Activated CD4-positive, alpha-beta T cell treated with anti-CD3 and anti-CD28 coated beads, Interleukin-2, Interleukin-6, amounts not matched to agents 100 ng/mL and 50 ng/mL, durations not matched to agents 16 hours and 8 hours (primary cell): Measurements from ENCODE around the gene TMEM11.

Source experiments
- DNase-seq: peaks from one replicate; pipeline ENCODE4 v3.0.0-alpha.2; 2020

The TMEM11 gene

GRCh38 chr17:21177854-21178600, 35.9 kb downstream of the TMEM11 start:
- DNase-seq: no peak

- DNase-seq: no peak
Measured at GRCh38 chr17:21177401-21177800, 36.6 kb downstream of the TMEM11 start.

DNA sequence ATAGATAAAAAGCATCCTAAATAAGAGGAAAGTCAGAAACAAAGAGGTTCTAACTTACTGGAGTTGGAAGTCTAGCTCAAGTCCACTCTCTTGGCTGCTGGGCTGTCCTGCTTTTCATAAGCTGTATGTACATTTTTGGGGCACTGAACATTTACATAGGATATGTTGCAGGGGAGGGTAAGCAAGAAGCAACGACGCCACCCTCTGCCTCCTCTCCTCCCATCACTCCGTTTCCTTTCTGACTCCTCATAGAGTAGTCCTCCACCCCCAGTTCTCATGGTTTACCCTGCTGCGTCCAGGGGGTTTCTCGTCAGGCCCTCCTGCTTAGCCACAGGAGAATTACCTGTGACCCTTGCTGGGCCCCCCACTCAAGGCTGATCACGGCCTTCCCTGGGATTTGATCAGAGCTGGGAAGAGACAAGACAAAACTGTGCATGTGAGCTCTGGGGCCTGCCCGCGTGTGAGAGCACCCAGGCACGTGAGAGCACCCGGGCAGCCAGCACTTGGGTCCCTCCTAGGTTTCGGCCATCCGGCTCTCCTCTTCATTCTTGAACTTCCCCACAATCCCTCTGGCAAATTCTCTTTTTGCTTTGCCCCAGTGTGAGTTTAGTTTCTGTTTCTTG, 37.1 kb downstream of the TMEM11 start:
- DNase-seq: no peak

DNA sequence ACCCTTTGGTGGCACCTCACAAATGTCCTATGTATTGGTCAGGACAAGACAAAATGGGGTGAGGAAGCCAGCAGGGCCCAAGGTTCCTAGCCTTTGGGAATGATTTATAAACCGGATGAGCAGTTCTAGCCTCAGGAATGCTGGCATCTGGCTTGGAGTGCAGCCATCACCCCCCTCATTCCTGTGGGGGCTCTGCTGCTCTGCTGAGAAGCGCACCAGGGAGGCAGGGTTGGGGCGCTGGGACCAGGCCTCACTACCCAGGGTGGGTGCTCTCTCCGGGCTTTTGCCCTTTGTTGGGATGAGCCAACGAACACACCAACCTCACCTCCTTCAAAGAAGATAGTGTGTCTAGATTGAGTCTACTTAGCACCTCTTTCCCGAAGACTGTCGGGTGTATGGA, 39.2 kb downstream of the TMEM11 start:
- no peak for DNase-seq

DNA sequence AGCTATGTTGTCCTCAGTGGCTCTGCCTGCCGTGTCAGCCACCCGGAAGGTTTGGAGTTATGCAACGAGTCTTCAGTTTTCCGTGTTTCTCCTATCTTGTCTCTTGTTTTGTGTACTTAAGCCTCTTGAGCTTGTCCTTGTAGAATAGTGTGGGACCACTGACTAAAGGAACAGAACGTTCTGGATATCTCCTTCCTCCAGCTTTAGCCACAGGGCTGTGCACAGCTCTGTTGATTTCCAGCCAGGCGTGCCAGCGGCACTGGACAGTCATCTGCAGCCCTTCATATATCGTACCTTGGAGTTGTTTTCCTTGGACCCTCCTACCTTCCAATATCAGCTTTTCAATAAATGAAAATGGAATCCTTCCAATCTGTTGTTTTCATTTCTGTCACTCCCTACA, 39.8 kb downstream of the TMEM11 start:
- no peak for DNase-seq

DNA sequence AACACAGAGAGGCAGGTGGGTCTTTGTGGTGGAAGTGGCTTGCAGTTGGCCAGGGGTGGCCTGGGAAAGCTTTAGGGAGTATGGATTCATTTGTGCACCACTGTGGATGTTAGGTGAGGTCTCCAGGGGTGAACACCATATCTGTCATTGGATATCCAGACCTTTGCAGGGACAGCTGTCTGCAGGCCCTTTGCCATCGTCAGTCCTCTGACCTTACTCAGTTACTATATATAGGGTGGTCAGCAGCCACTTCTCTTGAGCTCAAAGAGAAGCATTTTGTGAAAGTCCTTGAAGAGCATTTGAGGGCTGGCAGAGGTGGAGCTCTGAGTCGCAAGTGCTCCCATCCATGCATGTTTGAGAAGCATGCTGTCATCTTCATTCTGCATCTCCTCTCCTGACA, 40.4 kb downstream of the TMEM11 start:
- DNase-seq: no peak

DNA sequence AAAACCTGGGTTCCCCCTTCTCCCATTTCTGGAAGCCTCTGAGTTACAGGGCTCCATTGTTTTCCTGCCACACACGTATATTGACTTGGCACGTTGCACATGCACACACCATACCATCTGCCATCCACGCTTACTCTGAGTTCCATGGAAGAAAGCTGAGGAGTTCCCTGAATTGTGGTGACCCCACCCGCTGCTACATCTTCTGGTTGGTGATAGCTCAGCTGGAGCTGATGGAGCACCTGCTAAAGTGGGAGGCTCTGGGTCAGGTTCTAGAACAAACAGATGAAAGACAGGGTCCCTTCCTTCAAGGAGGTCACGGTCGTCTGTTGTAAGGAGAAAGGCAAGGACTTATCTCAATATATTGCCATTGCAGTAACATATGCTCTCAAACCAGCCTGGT, 41.1 kb downstream of the TMEM11 start:
- no peak for DNase-seq

GRCh38 chr17:21171970-21172510, 41.9 kb downstream of the TMEM11 start:
- no peak for DNase-seq

- DNase-seq: peak; percentile 30
Measured at GRCh38 chr17:21171309-21171922, 42.5 kb downstream of the TMEM11 start.

DNA sequence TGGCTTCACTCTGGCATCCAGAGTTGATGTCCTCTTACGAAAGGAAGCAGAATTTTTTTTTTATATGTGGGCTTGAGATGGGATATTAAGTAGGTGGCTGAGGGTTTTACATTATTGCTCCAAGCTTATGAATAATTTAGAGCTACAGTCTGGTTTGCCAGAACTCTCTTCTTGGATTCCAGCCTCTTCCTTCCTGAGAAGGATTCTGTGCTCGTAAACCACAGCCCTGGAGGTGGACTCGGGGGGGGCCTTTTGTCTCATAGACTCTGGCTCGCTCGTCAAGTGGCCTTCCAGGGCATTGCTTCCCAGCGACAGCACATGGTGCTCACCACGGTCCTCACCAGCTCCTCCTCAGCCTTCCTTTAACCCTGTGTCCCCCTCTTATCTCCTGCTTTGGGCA, 43.2 kb downstream of the TMEM11 start:
- no peak for DNase-seq

DNA sequence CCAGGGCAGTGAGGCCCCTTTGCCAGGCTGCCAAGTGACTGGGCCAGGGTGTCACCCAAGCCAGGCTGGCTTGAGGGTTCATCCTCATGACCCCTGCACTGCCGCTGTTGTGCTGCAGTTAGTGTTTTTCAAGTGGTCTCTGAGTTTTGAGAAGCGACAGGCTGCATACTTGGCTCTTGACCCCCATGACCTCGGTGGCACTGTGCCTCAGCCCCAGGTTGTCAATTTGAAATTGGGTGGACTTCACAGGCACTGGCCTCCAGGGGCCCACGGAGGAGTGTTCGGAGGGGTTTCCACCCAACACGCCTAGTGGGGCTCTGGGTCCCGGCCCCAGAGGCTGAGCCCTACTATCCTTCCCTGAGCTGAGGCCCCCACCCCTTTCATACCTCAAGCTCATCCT, 44.5 kb downstream of the TMEM11 start:
- no peak for DNase-seq

GRCh38 chr17:21168555-21168865, 45.5 kb downstream of the TMEM11 start:
- no peak for DNase-seq

DNA sequence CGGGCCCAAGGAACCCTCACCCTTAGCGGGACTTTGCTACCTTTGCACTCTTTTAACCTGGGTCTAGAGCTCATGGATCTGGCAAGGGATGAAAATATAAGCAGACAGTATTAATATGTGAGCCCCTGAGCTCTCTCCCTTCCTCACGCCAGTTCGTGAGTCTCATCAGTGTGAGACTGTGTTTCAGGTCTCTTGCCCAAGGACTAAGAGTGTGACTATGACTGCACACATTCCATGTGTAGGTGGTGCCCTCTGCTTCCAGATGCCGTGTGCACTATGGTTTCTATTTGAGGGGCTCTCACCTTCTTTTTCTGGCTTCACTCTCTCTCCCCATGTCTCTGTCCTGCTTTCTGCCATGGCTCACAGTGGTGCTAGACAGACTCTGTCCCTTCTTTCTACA, 46.7 kb downstream of the TMEM11 start:
- no peak for DNase-seq

GRCh38 chr17:21166595-21167210, 47.3 kb downstream of the TMEM11 start:
- DNase-seq: no peak

- DNase-seq: no peak
Measured at GRCh38 chr17:21165922-21166594, 47.9 kb downstream of the TMEM11 start.

GRCh38 chr17:21164620-21165019, 49.3 kb downstream of the TMEM11 start:
- no peak for DNase-seq

- DNase-seq: no peak
Measured at GRCh38 chr17:21164216-21164615, 49.7 kb downstream of the TMEM11 start.

GRCh38 chr17:21163101-21163500, 50.9 kb downstream of the TMEM11 start:
- no peak for DNase-seq

GRCh38 chr17:21162394-21162775, 51.6 kb downstream of the TMEM11 start:
- DNase-seq: no peak

- DNase-seq: no peak
Measured at GRCh38 chr17:21161498-21162393, 52.2 kb downstream of the TMEM11 start.

- no peak for DNase-seq
Measured at GRCh38 chr17:21160401-21160800, 53.6 kb downstream of the TMEM11 start.
